HG03045 (cell line): ENCODE measurements around the gene NUDCD3.

Experiments used
- ATAC-seq: cut with Tn5 transposase; IDR thresholded peaks from one replicate; pipeline ENCODE4 v1.9.1; 2021; ENCODE audit warnings: mild to moderate bottlenecking, moderate library complexity; ENCODE audit not compliant: unreplicated experiment

The NUDCD3 gene

GRCh38 chr7:44482502-44483485, 7.7 kb downstream of the NUDCD3 start:
- no peak for ATAC-seq

- ATAC-seq = no peak
Measured at GRCh38 chr7:44477938-44478337, 12.5 kb downstream of the NUDCD3 start.

- peak; percentile 71 for ATAC-seq
Measured at GRCh38 chr7:44477063-44477830, 13.2 kb downstream of the NUDCD3 start.

GRCh38 chr7:44476313-44476712, 14.1 kb downstream of the NUDCD3 start:
- ATAC-seq = no peak

- ATAC-seq = no peak
Measured at GRCh38 chr7:44473295-44473694, 17.2 kb downstream of the NUDCD3 start.

GRCh38 chr7:44472843-44473242, 17.6 kb downstream of the NUDCD3 start:
- ATAC-seq = no peak

- ATAC-seq = no peak
Measured at GRCh38 chr7:44471850-44472249, 18.6 kb downstream of the NUDCD3 start.

GRCh38 chr7:44471436-44471835, 19.0 kb downstream of the NUDCD3 start:
- ATAC-seq = no peak

- no peak for ATAC-seq
Measured at GRCh38 chr7:44470628-44471245, 19.7 kb downstream of the NUDCD3 start.

- no peak for ATAC-seq
Measured at GRCh38 chr7:44470135-44470479, 20.4 kb downstream of the NUDCD3 start.

- ATAC-seq = no peak
Measured at GRCh38 chr7:44469461-44470134, 20.9 kb downstream of the NUDCD3 start.

GRCh38 chr7:44467217-44467548, 23.3 kb downstream of the NUDCD3 start:
- ATAC-seq = no peak

- no peak for ATAC-seq
Measured at GRCh38 chr7:44466300-44467216, 23.9 kb downstream of the NUDCD3 start.

- no peak for ATAC-seq
Measured at GRCh38 chr7:44465490-44465889, 25.0 kb downstream of the NUDCD3 start.

- no peak for ATAC-seq
Measured at GRCh38 chr7:44463169-44463808, 27.2 kb downstream of the NUDCD3 start.

- ATAC-seq = no peak
Measured at GRCh38 chr7:44461387-44461786, 29.1 kb downstream of the NUDCD3 start.

- ATAC-seq = peak; percentile 89
Measured at GRCh38 chr7:44460325-44460724, 30.1 kb downstream of the NUDCD3 start.

GRCh38 chr7:44455155-44455554, 35.3 kb downstream of the NUDCD3 start:
- ATAC-seq = no peak

- no peak for ATAC-seq
Measured at GRCh38 chr7:44454348-44454747, 36.1 kb downstream of the NUDCD3 start.

- ATAC-seq = no peak
Measured at GRCh38 chr7:44451123-44451522, 39.3 kb downstream of the NUDCD3 start.
